Measurements from ENCODE around the gene PALLD.

DNA sequence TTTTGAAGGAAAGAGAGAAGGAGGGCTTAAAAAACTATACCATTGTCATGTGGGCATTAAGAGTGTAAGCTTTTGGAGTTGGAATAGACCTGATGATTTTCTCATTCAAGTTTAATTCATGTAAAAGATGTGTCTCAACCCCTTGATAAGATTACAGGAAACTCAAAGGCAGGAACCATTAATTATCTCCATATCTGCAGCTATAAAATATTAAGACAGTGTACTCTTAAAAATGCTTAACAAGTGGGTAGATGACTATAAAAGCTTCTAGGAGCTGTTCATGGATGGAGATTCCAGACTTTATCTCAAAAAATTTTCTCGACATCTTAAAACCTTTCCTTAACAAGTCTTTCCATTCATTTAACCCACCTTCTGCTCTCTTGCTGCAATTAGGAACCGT is 208.3 kb downstream of the PALLD start:
- TF ChIP-seq, protein P1, sequence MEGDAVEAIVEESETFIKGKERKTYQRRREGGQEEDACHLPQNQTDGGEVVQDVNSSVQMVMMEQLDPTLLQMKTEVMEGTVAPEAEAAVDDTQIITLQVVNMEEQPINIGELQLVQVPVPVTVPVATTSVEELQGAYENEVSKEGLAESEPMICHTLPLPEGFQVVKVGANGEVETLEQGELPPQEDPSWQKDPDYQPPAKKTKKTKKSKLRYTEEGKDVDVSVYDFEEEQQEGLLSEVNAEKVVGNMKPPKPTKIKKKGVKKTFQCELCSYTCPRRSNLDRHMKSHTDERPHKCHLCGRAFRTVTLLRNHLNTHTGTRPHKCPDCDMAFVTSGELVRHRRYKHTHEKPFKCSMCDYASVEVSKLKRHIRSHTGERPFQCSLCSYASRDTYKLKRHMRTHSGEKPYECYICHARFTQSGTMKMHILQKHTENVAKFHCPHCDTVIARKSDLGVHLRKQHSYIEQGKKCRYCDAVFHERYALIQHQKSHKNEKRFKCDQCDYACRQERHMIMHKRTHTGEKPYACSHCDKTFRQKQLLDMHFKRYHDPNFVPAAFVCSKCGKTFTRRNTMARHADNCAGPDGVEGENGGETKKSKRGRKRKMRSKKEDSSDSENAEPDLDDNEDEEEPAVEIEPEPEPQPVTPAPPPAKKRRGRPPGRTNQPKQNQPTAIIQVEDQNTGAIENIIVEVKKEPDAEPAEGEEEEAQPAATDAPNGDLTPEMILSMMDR (IDR thresholded peaks at IDR 0.05), result no peak
- TF ChIP-seq EP300 (IDR thresholded peaks at IDR 0.05) (no peak), POLR2A (IDR thresholded peaks at IDR 0.05) (no peak)
